Aorta (tissue), 5 donors: ENCODE data around the gene SLC35F3. TPM values are rescaled to one million over a fixed set of nuclear protein-coding genes. Genes with fewer than 3 reads are reported as not detected.
"Not testable (repeated sequence)": the region's sequence is repeated elsewhere in the genome, so short reads cannot be mapped to it uniquely, and the experiment has no call there.

Experiments used
- ATAC-seq: fragments of 200-7000 bp; cut with Tn5 transposase; one replicate; pipeline ENCODE4 v1.9.1; 2022; ENCODE audit warnings: moderate library complexity; ENCODE audit not compliant: low FRiP score
- DNase-seq, 2 donors: peaks; one replicate each; pipeline ENCODE4 v3.0.0-alpha.2; 2020
- H3K27ac ChIP-seq, 2 donors: one replicate each; pipeline ENCODE4 v1.5.1; 2013; ENCODE audit warnings: low read length in 2 of 2, mild to moderate bottlenecking in 2 of 2, moderate library complexity in 2 of 2, control low read depth in 1 of 2, inconsistent platforms in 1 of 2, low read depth in 1 of 2
- H3K27me3 ChIP-seq, 2 donors: one replicate each; pipeline ENCODE4 v1.6.1; 2013; ENCODE audit warnings: control low read depth in 1 of 2, low read length in 1 of 2, mild to moderate bottlenecking in 1 of 2, moderate library complexity in 1 of 2; ENCODE audit not compliant: insufficient read depth in 2 of 2, control insufficient read depth in 1 of 2
- H3K36me3 ChIP-seq, 2 donors: one replicate each; pipeline ENCODE4 v1.6.1; 2013; ENCODE audit warnings: control low read depth in 1 of 2, low read length in 1 of 2, mild to moderate bottlenecking in 1 of 2; ENCODE audit not compliant: insufficient read depth in 2 of 2, control insufficient read depth in 1 of 2
- H3K4me1 ChIP-seq, 2 donors: one replicate each; pipeline ENCODE4 v1.6.1; 2013; ENCODE audit warnings: low read length in 2 of 2, control low read depth in 1 of 2, mild to moderate bottlenecking in 1 of 2, moderate library complexity in 1 of 2; ENCODE audit not compliant: insufficient read depth in 2 of 2, control insufficient read depth in 1 of 2
- H3K4me3 ChIP-seq, 2 donors: one replicate each; pipeline ENCODE4 v1.5.1; 2013; ENCODE audit warnings: low read length in 2 of 2, control low read depth in 1 of 2, mild to moderate bottlenecking in 1 of 2
- H3K9me3 ChIP-seq: one replicate; pipeline ENCODE4 v1.6.1; 2013; ENCODE audit warnings: mild to moderate bottlenecking, low read length; ENCODE audit not compliant: control insufficient read depth
- WGBS, 2 donors: extraction: QIAGEN DNeasy Blood & Tissue Kit; methylation state at CpG; one replicate each; pipeline ENCODE4 v1.1.7; 2013; 5-methylcytosine and 5-hydroxymethylcytosine counted together
- intact Hi-C, 2 donors: fragments of 100-400 bp; cut with DNase I; formaldehyde crosslinking; loops; one replicate each; pipeline versions ENCODE4 v1.14.2 to v1.15.0; 2022
- polyA plus RNA-seq, 2 donors: library from polyadenylated mRNA; stranded (reverse); fragments of 200-250 nt; gene quantifications; one replicate each; pipeline ENCODE4 v1.2.3, GENCODE V29; 2013
- total RNA-seq, 2 donors: library from RNA; stranded (reverse); fragmentation: NEBNext Ultra II Directional; extraction: Animal tissue kit (Norgen Biotek cat#: 25700); gene quantifications; one replicate each; pipeline ENCODE4 v1.2.1, GENCODE V29; 2021
- donor health status: healthy with polysubstance abuse.
- donor health status: Bipolar disorder and iron deficiency.
- donor health status: DM: no; HTN: no; CAD: no.
- donor health status: DM: no; HTN: no; CAD: no.
- donor health status: DM: yes; HTN: yes; CAD: no.

SLC35F3 gene
- total and polyA plus RNA-seq, 4 donors: 0.12 TPM; not detected in 3

- ATAC-seq (no peak), DNase-seq (no peak)
- no peaks in the 10 kb centered on the region for H3K36me3 ChIP-seq
- 84 to 88% methylated on average over 5 of the region's 5 CpGs for WGBS, 2 donors
- no peak overlapping the region for H3K27ac ChIP-seq
- intact Hi-C loops: loop anchor here (5.0 to 10.0 kb wide), 2 partner anchors 203 to 205 kb away; no protein-coding TSS in a partner anchor
- no peaks in the 10 kb centered on the region for H3K27me3 ChIP-seq
- no peak overlapping the region for H3K4me3 ChIP-seq
- H3K4me1 ChIP-seq: peaks cover 0 to 4% of the 10 kb centered on the region in 2 donors
- H3K9me3 ChIP-seq: no peaks in the 10 kb centered on the region
Observed at GRCh38 chr1:234119431-234119830, 215.0 kb downstream of the SLC35F3 start.

GRCh38 chr1:234120327-234120944, 216.0 kb downstream of the SLC35F3 start:
- 71 to 78% methylated on average over 7 of the region's 7 CpGs for WGBS, 2 donors
- intact Hi-C loops: no loop called here
- Histone ChIP-seq H3K4me1 (no peaks in the 10 kb centered on the region), H3K27me3 (no peaks in the 10 kb centered on the region), H3K9me3 (no peaks in the 10 kb centered on the region), H3K36me3 (no peaks in the 10 kb centered on the region), H3K27ac (no peak overlapping the region), H3K4me3 (no peak overlapping the region)
- DNase-seq (no peak), ATAC-seq (no peak)

GRCh38 chr1:234121659-234122058, 217.2 kb downstream of the SLC35F3 start:
- H3K4me3 ChIP-seq, H3K9me3 ChIP-seq, H3K36me3 ChIP-seq, DNase-seq, H3K27me3 ChIP-seq, intact Hi-C loops, ATAC-seq, H3K27ac ChIP-seq, H3K4me1 ChIP-seq: not testable (repeated sequence)
- 86 to 91% methylated on average over 3 of the region's 3 CpGs for WGBS, 2 donors

GRCh38 chr1:234122571-234122970, 218.1 kb downstream of the SLC35F3 start:
- H3K36me3 ChIP-seq, H3K9me3 ChIP-seq, H3K27me3 ChIP-seq, DNase-seq, intact Hi-C loops, ATAC-seq, H3K27ac ChIP-seq, H3K4me1 ChIP-seq, H3K4me3 ChIP-seq: not testable (repeated sequence)
- 74 to 79% methylated on average over 2 of the region's 2 CpGs for WGBS, 2 donors

- no peak overlapping the region for H3K27ac ChIP-seq
- ATAC-seq (no peak), DNase-seq (no peak)
- H3K4me3 ChIP-seq: no peak overlapping the region
- WGBS, 2 donors: 55 to 58% methylated on average over 5 of the region's 5 CpGs
- no peaks in the 10 kb centered on the region for H3K27me3 ChIP-seq
- no peaks in the 10 kb centered on the region for H3K36me3 ChIP-seq
- no peaks in the 10 kb centered on the region for H3K4me1 ChIP-seq
- no peaks in the 10 kb centered on the region for H3K9me3 ChIP-seq
- intact Hi-C loops: no loop called here
Observed at GRCh38 chr1:234123867-234124266, 219.4 kb downstream of the SLC35F3 start.

GRCh38 chr1:234125283-234125682, 220.8 kb downstream of the SLC35F3 start:
- H3K4me3 ChIP-seq: no peak overlapping the region
- H3K4me1 ChIP-seq: no peaks in the 10 kb centered on the region
- no peaks in the 10 kb centered on the region for H3K27me3 ChIP-seq
- DNase-seq (no peak), ATAC-seq (no peak)
- no peaks in the 10 kb centered on the region for H3K9me3 ChIP-seq
- 10 to 13% methylated on average over 11 of the region's 11 CpGs for WGBS, 2 donors
- intact Hi-C loops: no loop called here
- H3K27ac ChIP-seq: no peak overlapping the region
- no peaks in the 10 kb centered on the region for H3K36me3 ChIP-seq

GRCh38 chr1:234125714-234126113, 221.2 kb downstream of the SLC35F3 start:
- Histone ChIP-seq H3K27ac (no peak overlapping the region), H3K9me3 (no peaks in the 10 kb centered on the region), H3K36me3 (no peaks in the 10 kb centered on the region), H3K27me3 (no peaks in the 10 kb centered on the region), H3K4me1 (no peaks in the 10 kb centered on the region), H3K4me3 (no peak overlapping the region)
- intact Hi-C loops: no loop called here
- WGBS, 2 donors: 76 to 78% methylated on average over 13 of the region's 13 CpGs
- no peak for ATAC-seq
- no peak for DNase-seq

- intact Hi-C loops: no loop called here
- Histone ChIP-seq H3K36me3 (no peaks in the 10 kb centered on the region), H3K27ac (no peak overlapping the region), H3K4me1 (no peaks in the 10 kb centered on the region), H3K27me3 (no peaks in the 10 kb centered on the region), H3K9me3 (no peaks in the 10 kb centered on the region), H3K4me3 (no peak overlapping the region)
- WGBS, 2 donors: 40 to 47% methylated on average over 4 of the region's 4 CpGs
- ATAC-seq: no peak
- no peak for DNase-seq
Observed at GRCh38 chr1:234127026-234127671, 222.7 kb downstream of the SLC35F3 start.

- Histone ChIP-seq H3K27ac (no peak overlapping the region), H3K27me3 (no peaks in the 10 kb centered on the region), H3K36me3 (no peaks in the 10 kb centered on the region), H3K4me1 (no peaks in the 10 kb centered on the region), H3K4me3 (no peak overlapping the region), H3K9me3 (no peaks in the 10 kb centered on the region)
- intact Hi-C loops: no loop called here
- DNase-seq (no peak), ATAC-seq (no peak)
- WGBS, 2 donors: 83 to 85% methylated on average over 2 of the region's 2 CpGs
Observed at GRCh38 chr1:234132795-234133194, 228.3 kb downstream of the SLC35F3 start.
